ENCODE measurements around the gene C1orf198.

Gene C1orf198

GRCh38 chr1:230807029-230807428 is 61.3 kb downstream of the C1orf198 start:
- no peak for FAIRE-seq

DNA sequence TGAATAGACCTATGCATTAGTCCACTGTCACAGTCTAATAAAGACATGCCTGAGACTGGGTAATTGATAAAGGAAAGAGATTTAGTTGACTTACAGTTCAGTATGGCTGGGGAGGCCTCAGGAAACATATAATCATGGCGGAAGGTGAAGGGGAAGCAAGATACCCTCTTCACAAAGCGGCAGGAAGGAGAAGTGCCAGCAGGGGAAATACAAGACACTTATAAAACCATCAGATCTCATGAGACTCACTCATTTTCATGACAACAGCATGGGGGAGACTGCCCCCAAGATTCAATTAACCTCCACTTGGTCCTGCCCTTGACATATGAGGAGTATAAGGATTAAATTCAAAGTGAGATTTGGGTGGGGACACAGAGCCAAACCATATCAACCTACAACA is 61.8 kb downstream of the C1orf198 start:
- FAIRE-seq, result no peak

GRCh38 chr1:230804396-230804795 is 63.9 kb downstream of the C1orf198 start:
- no peak for FAIRE-seq

DNA sequence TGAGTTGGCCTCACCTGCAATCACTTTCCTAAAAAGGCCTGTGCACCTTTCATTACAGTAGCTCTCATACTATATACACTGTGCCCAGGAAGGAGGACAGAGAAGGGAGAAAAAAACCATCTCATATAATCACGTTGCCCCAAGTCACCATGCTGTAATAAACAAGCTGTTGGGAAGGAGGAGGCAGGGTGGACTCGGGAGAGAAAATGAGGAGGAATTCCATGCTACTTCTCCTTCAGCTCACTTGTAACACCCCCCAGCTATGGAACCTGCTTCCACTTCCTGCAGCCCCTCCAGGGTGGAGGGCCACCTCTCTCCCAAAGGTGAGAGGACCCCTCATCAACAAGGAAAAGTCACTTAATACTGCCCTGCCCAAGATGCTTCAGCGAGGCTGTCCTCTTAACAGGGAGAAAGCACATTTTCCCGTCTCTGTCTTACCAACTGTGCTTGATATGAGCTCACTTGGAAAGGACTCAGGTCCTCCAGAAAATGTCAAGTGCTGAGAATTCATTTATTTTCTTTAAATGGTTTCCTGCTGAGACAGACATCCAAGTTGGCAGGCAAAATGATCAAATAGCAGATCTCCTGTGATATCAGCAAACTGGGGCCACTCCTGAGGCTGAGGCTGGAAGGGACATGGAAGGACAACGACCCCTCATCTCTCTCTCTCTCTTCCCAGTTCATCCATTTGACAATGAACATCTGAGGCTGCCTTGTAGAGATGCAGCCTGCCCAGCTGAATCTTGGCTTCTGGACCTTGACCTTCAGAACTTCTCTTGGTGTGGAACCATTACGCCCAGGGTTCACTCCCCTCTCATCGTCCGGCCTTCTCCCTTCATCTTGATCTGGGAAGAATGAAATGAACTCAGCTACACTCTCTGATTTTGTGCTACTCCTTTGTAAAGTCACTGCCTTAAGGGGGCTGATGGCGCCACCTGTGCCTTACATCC is 67.2 kb downstream of the C1orf198 start:
- no peak for FAIRE-seq

DNA sequence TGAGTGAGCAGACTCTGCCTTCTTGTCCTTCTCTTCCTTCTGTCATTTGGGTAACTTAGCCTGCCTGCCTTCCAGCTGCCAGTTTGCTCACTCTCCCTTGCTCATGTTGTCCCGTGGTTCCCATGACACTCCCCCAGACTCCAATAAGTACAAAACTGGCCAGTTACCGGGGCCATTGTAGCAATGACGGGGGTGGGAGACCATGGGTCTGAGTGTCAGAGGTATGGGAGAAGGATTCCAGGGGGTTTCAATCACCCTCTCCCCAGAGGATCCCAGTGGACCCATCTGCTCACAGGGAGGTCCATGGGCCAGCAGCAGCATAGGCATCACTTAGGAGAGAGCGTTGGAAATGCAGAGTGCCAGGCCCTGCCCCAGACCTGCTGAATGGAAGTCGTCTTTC is 69.8 kb downstream of the C1orf198 start:
- no peak for FAIRE-seq

GRCh38 chr1:230797942-230798365 is 70.4 kb downstream of the C1orf198 start:
- FAIRE-seq, result peak; percentile 75

DNA sequence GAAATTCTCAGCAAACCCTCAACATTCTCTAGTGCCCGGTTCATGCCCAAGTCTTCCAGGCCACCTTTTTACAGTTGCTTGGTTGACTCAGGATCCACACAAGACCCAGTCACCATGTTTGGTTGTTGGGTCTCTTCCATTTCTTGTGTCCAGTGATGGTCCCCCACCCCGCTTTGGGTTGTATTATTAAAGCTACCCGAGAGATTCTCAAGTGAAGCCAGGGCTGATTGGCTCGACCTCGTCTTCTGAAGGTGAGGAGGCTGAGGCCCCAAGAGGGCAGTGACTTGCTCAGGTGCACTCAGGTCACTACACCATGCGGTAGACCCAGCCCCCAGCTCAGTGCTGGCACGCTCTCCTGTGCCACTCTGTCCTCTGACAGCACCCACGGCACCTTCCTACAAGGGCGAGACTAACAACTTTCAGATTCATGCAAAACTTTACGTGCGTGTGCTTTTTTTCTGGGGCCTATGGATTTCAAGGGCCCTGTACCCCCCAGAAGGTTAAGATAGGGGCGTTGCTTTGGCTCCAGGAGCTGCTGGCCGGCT is 70.9 kb downstream of the C1orf198 start:
- FAIRE-seq, result no peak

GRCh38 chr1:230796626-230797025 is 71.7 kb downstream of the C1orf198 start:
- no peak for FAIRE-seq

- FAIRE-seq, result no peak
Measured at GRCh38 chr1:230794871-230795605, 73.3 kb downstream of the C1orf198 start.

DNA sequence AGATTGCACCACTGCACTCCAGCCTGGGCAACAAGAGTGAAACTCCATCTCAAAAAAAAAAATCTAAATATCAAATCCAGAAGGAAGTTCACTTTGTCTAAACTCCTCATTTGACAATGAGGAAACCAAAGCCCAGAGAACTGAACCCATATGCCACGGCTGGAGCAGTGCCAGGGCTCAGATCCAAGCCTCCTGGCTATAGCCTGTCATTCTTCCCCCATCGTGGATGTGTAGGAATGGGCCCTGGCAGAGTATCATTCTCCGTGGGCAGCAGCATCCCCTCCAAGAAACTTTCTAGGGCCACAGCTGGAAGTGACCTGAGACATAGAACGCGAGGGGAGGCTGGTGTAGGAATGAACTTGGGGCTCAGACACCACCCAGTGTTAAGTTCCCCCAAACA is 73.9 kb downstream of the C1orf198 start:
- no peak for FAIRE-seq

DNA sequence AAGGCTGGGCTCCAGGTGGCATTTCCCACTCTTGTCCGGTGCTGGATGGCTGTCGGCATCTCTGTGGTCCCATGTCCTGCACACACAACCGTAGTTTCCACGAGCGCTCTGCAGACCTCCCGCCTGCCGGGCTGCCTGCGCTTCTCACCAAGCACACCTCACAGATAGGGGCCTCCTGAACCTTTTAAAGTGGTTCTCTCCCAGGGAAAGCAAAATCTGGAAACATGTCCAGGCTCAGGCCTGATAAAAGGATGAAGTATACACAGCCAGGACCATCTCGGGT is 74.9 kb downstream of the C1orf198 start:
- no peak for FAIRE-seq

DNA sequence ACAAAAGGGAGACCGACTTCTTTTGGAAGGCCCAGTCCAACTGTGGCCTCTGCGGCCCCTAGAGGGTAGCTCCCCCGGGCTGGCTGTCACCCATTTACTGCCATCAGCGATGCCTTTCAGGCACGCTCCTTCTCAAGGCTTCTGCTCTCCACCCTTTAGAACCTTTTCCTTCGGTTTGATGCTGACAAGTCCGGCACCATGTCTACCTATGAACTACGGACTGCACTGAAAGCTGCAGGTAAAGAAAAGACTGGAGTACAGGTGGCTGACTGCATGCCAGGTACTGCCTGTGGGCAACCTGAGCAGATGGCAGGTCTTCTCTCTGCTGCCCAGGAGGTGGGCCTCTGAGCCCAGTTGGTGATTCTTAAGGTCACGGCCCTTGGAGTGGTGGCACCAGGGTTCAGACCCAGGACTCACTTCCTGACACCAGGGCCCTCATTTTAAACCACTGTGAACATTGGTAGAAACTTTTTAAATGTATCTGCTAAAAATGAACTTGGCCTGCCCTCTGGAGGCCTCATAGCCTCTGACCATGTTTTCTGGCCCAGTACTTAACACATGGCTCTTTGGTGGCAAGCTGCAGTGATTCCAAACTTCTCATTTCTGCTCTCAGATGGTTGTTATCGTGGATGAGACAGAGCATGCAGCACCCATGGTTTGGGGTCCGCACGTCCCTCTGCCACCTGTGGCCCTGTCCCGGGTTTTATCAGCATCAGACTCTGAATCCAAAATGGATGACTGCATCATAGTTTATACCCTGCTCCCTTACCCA is 75.4 kb downstream of the C1orf198 start:
- no peak for FAIRE-seq

GRCh38 chr1:230791986-230792564 is 76.2 kb downstream of the C1orf198 start:
- FAIRE-seq, result no peak

DNA sequence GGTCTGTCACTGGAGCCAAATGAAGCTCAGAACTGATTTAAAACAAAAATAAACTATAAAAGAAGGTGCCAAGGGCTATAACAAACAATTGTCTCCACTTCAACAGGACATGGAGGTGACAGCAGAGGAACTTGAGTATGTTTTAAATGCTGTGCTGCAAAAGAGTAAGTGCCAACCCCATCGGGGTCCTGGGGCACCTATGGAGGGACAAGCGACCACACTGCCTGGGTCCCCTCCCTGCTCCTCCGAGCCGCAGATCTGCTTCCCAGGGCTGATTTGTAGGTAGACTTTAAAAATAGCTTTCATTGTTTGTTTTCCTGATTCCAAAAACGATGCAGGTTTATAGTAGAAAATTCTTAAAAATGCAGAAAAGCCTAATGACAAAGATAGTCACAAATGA is 78.3 kb downstream of the C1orf198 start:
- no peak for FAIRE-seq

GRCh38 chr1:230788561-230789275 is 79.6 kb downstream of the C1orf198 start:
- no peak for FAIRE-seq

- FAIRE-seq, result no peak
Measured at GRCh38 chr1:230787471-230787870, 80.8 kb downstream of the C1orf198 start.
